ENCODE results near the gene PTPRN2. TPM values are rescaled to one million over a fixed set of nuclear protein-coding genes. Genes with fewer than 3 reads are reported as not detected.
A peak's percentile ranks its signal among the peaks of the same experiment; 100 is the strongest.

PTPRN2 gene
- total RNA-seq, 1 experiment from 2014 or later: not detected

- no peaks in the 10 kb centered on the region for H3K9me3 ChIP-seq (ENCODE audit: insufficient read depth, low read depth)
- no peak overlapping the region for H3K4me3 ChIP-seq
- ChIA-PET POLR2A (ENCODE audit: unreplicated experiment) (no interaction called here), CTCF (no interaction called here)
- H3F3A ChIP-seq (ENCODE audit: insufficient read depth, low read depth): no peaks in the 10 kb centered on the region
- no peak overlapping the region for H3K4me2 ChIP-seq
- no peak overlapping the region for H2AFZ ChIP-seq
- no TSS peak for BruUV-seq (replicated peaks)
- no peaks in the 10 kb centered on the region for H3K4me1 ChIP-seq (replicated peaks; ENCODE audit: insufficient read depth)
- no peaks in the 10 kb centered on the region for H3K79me2 ChIP-seq (ENCODE audit: low read depth)
- no peak overlapping the region for H3K27ac ChIP-seq
- no peak for TF ChIP-seq EZH2 (IDR thresholded peaks at IDR 0.05; ENCODE audit: low read depth)
- no peak for TF ChIP-seq CTCF (conservative IDR thresholded peaks at IDR 0.05)
- H3K27me3 ChIP-seq (ENCODE audit: insufficient read depth, low read depth): peaks cover 99% of the 10 kb centered on the region
- no peak for DNase-seq
- H3K9me2 ChIP-seq (ENCODE audit: insufficient read depth): no peaks in the 10 kb centered on the region
- H4K20me1 ChIP-seq (ENCODE audit: insufficient read depth): no peaks in the 10 kb centered on the region
- intact Hi-C loops (cut with micrococcal nuclease; ENCODE audit: unreplicated experiment): no loop called here
- H3K36me3 ChIP-seq (ENCODE audit: low read depth): no peaks in the 10 kb centered on the region
Measured at GRCh38 chr7:158281441-158281840, 306.2 kb downstream of the PTPRN2 start.

- no peaks in the 10 kb centered on the region for H3F3A ChIP-seq (ENCODE audit: insufficient read depth, low read depth)
- no TSS peak for BruUV-seq (replicated peaks)
- H3K4me1 ChIP-seq (replicated peaks; ENCODE audit: insufficient read depth): no peaks in the 10 kb centered on the region
- H3K36me3 ChIP-seq (ENCODE audit: low read depth): no peaks in the 10 kb centered on the region
- H2AFZ ChIP-seq: no peak overlapping the region
- no peak for DNase-seq
- no peaks in the 10 kb centered on the region for H3K9me2 ChIP-seq (ENCODE audit: insufficient read depth)
- no peak overlapping the region for H3K4me2 ChIP-seq
- intact Hi-C loops (cut with micrococcal nuclease; ENCODE audit: unreplicated experiment): no loop called here
- H3K27me3 ChIP-seq (ENCODE audit: insufficient read depth, low read depth): peaks cover 97% of the 10 kb centered on the region
- H4K20me1 ChIP-seq (ENCODE audit: insufficient read depth): no peaks in the 10 kb centered on the region
- H3K4me3 ChIP-seq: no peak overlapping the region
- POLR2A ChIA-PET (ENCODE audit: unreplicated experiment): no interaction called here
- CTCF ChIA-PET: no interaction called here
- no peak overlapping the region for H3K27ac ChIP-seq
- no peaks in the 10 kb centered on the region for H3K79me2 ChIP-seq (ENCODE audit: low read depth)
- TF ChIP-seq EZH2 (IDR thresholded peaks at IDR 0.05; ENCODE audit: low read depth): 0 out of 2 replicates have a peak, but pooled peaks have one; percentile 15
- no peak for TF ChIP-seq CTCF (conservative IDR thresholded peaks at IDR 0.05)
- H3K9me3 ChIP-seq (ENCODE audit: insufficient read depth, low read depth): no peaks in the 10 kb centered on the region
Measured at GRCh38 chr7:158280448-158281144, 307.0 kb downstream of the PTPRN2 start.

GRCh38 chr7:158279539-158280447, 307.8 kb downstream of the PTPRN2 start:
- Histone ChIP-seq H3K27me3 (ENCODE audit: insufficient read depth, low read depth) (peaks cover 97% of the 10 kb centered on the region), H3K4me3 (no peak overlapping the region), H3K4me1 (replicated peaks; ENCODE audit: insufficient read depth) (no peaks in the 10 kb centered on the region), H3K9me3 (ENCODE audit: insufficient read depth, low read depth) (no peaks in the 10 kb centered on the region), H4K20me1 (ENCODE audit: insufficient read depth) (no peaks in the 10 kb centered on the region), H3K79me2 (ENCODE audit: low read depth) (no peaks in the 10 kb centered on the region), H3K4me2 (no peak overlapping the region), H3K27ac (no peak overlapping the region), H3K9me2 (ENCODE audit: insufficient read depth) (no peaks in the 10 kb centered on the region), H3K36me3 (ENCODE audit: low read depth) (no peaks in the 10 kb centered on the region), H3F3A (ENCODE audit: insufficient read depth, low read depth) (no peaks in the 10 kb centered on the region), H2AFZ (no peak overlapping the region)
- no peak for DNase-seq
- intact Hi-C loops (cut with micrococcal nuclease; ENCODE audit: unreplicated experiment): no loop called here
- POLR2A ChIA-PET (ENCODE audit: unreplicated experiment): no interaction called here
- BruUV-seq (replicated peaks): no TSS peak
- TF ChIP-seq CTCF (conservative IDR thresholded peaks at IDR 0.05) (no peak), EZH2 (IDR thresholded peaks at IDR 0.05; ENCODE audit: low read depth) (no peak)
- CTCF ChIA-PET: no interaction called here

Measured in PC-9 (cell line).